Measurements from ENCODE around the gene ALPP. TPM values are rescaled to one million over a fixed set of nuclear protein-coding genes. Genes with fewer than 3 reads are reported as not detected.
A peak's percentile ranks its signal among the peaks of the same experiment; 100 is the strongest.

The ALPP gene
- total RNA-seq, 3 donors from 2014 or later (not counting 1 experiment from before 2014, with no cell fraction given) = 0.30 TPM; not detected in 2

DNA sequence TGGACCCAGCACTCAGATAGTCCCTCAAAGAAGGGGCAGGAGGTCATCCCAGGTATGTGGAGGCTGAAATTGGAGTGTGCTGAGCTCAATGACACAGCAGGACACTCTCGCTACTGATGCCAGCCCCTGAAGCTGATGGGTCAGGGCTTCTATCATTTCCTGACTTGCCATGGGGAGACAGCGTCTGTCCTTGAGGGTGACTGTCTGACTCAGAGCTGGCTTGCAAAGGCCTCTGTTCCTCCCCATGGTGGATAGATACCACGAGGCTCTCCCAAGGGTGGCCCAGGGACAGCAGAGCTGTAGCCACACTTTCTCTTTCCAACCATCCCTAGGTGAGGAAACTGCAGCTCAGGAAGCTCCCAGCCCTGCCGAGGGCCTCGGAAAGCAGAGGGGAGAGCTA lies 38.9 kb downstream of the ALPP start:
- Mint-ChIP-seq H3K27ac (no peak overlapping the region), H3K4me3 (no peak overlapping the region), H3K4me1 (peaks cover 5% of the 10 kb centered on the region in 2 donors), H3K36me3 (no peaks in the 10 kb centered on the region), H3K9me3 (no peaks in the 10 kb centered on the region), H3K27me3 (ENCODE audit: low read depth in 2 of 2) (peaks cover 35% of the 10 kb centered on the region in 2 donors)
- intact Hi-C loops (cut with micrococcal nuclease) = no loop called here
- DNase-seq (no peak), ATAC-seq (no peak)
- H3K9me3 ChIP-seq (ENCODE audit: control insufficient read depth, insufficient read depth, low read length) = peaks cover 2% of the 10 kb centered on the region
- no peak overlapping the region for H3K27ac ChIP-seq (ENCODE audit: low read length)
- 86% methylated on average over 5 of the region's 5 CpGs for WGBS (ENCODE audit: insufficient coverage)
- peaks cover 18% of the 10 kb centered on the region for H3K27me3 ChIP-seq (ENCODE audit: control insufficient read depth, insufficient read depth, low read length)
- H3K4me3 ChIP-seq (ENCODE audit: low read length) = no peak overlapping the region
- peaks cover 8% of the 10 kb centered on the region for H3K4me1 ChIP-seq (ENCODE audit: control insufficient read depth, insufficient read depth, low read length)
- H3K36me3 ChIP-seq (ENCODE audit: control insufficient read depth, insufficient read depth, low read length) = no peaks in the 10 kb centered on the region
- TF ChIP-seq, protein P1, sequence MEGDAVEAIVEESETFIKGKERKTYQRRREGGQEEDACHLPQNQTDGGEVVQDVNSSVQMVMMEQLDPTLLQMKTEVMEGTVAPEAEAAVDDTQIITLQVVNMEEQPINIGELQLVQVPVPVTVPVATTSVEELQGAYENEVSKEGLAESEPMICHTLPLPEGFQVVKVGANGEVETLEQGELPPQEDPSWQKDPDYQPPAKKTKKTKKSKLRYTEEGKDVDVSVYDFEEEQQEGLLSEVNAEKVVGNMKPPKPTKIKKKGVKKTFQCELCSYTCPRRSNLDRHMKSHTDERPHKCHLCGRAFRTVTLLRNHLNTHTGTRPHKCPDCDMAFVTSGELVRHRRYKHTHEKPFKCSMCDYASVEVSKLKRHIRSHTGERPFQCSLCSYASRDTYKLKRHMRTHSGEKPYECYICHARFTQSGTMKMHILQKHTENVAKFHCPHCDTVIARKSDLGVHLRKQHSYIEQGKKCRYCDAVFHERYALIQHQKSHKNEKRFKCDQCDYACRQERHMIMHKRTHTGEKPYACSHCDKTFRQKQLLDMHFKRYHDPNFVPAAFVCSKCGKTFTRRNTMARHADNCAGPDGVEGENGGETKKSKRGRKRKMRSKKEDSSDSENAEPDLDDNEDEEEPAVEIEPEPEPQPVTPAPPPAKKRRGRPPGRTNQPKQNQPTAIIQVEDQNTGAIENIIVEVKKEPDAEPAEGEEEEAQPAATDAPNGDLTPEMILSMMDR (IDR thresholded peaks at IDR 0.05) = no peak

DNA sequence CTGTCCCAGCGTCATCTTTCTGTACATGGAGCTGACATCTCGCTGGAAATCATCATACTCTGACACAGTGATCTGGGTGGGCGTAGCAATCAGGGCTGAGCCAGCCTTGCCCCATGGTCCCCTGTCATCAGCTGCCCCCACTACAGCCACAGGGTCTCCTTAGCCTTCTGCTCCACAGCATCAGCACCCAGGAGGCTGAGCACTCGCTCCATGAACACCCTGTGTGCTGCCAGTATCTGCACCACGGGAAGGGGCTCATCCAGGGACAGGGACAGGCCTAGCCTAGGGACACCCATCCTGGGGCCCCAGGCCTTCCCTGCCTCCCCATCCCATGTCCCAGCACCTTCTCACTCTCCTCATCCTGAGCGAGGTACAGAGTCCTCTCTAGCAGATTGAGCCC lies 39.5 kb downstream of the ALPP start:
- H3K4me1 Mint-ChIP-seq = peaks cover 5% of the 10 kb centered on the region in 2 donors
- Histone ChIP-seq H3K27me3 (ENCODE audit: control insufficient read depth, insufficient read depth, low read length) (peaks cover 14% of the 10 kb centered on the region), H3K9me3 (ENCODE audit: control insufficient read depth, insufficient read depth, low read length) (peaks cover 2% of the 10 kb centered on the region), H3K27ac (ENCODE audit: low read length) (no peak overlapping the region), H3K4me1 (ENCODE audit: control insufficient read depth, insufficient read depth, low read length) (peaks cover 8% of the 10 kb centered on the region), H3K4me3 (ENCODE audit: low read length) (no peak overlapping the region), H3K36me3 (ENCODE audit: control insufficient read depth, insufficient read depth, low read length) (no peaks in the 10 kb centered on the region)
- H3K27me3 Mint-ChIP-seq (ENCODE audit: low read depth in 2 of 2) = peaks cover 35 to 36% of the 10 kb centered on the region in 2 donors
- ATAC-seq (no peak), DNase-seq (no peak)
- no peaks in the 10 kb centered on the region for H3K36me3 Mint-ChIP-seq
- TF ChIP-seq, protein P1 (IDR thresholded peaks at IDR 0.05) = no peak
- intact Hi-C loops (cut with micrococcal nuclease) = no loop called here
- no peak overlapping the region for H3K27ac Mint-ChIP-seq
- no peak overlapping the region for H3K4me3 Mint-ChIP-seq
- 84% methylated on average over 6 of the region's 6 CpGs for WGBS (ENCODE audit: insufficient coverage)
- no peaks in the 10 kb centered on the region for H3K9me3 Mint-ChIP-seq

DNA sequence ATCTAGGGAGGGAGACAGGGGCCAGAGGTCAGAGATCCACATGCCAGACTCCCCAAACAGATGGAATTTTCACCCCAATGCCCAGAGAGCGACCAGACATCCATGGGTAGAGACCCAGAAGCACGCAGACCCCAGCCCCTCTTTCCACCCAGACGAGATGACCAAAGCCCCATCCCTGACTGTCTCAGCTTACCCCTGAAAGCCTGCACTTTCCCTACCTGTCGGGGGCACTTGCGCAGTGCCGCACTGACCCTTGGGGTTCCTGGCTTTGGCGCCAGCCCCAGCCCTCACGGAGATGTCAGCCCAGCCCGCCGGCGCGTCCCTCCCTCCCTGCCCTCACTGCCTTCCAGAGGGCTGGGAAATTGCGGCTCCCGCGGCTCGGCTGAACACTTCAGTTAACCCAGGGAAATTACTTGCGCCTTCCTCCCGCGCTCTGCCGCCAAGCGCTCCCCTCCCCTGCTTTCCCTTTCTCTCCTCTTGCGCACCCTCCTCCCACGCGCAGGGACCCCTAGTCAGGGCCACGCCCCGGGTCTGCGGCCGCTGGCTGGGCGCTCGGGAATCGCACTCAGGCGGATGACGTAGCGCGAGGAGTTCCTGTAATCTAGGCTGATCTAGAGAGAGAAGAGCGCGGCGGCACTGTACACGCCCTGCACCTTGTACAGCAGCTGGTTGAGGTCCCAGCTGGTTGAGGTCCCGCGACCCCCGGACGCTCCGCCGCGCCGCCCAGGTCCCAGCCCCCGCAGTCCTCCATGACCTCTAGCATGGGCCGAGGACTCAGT lies 40.1 kb downstream of the ALPP start:
- peaks cover 30 to 32% of the 10 kb centered on the region in 2 donors for H3K27me3 Mint-ChIP-seq (ENCODE audit: low read depth in 2 of 2)
- no peaks in the 10 kb centered on the region for H3K36me3 Mint-ChIP-seq
- peaks cover 14% of the 10 kb centered on the region for H3K27me3 ChIP-seq (ENCODE audit: control insufficient read depth, insufficient read depth, low read length)
- H3K4me1 ChIP-seq (ENCODE audit: control insufficient read depth, insufficient read depth, low read length) = peaks cover 8% of the 10 kb centered on the region
- peaks cover 2% of the 10 kb centered on the region for H3K9me3 ChIP-seq (ENCODE audit: control insufficient read depth, insufficient read depth, low read length)
- ATAC-seq = peak in 1 of 3 donors; percentile 17
- no peaks in the 10 kb centered on the region for H3K36me3 ChIP-seq (ENCODE audit: control insufficient read depth, insufficient read depth, low read length)
- H3K4me1 Mint-ChIP-seq = peaks cover under 1 to 5% of the 10 kb centered on the region in 2 donors
- H3K27ac Mint-ChIP-seq = no peak overlapping the region
- no peak overlapping the region for H3K4me3 Mint-ChIP-seq
- no peak overlapping the region for H3K4me3 ChIP-seq (ENCODE audit: low read length)
- TF ChIP-seq, protein P1 (IDR thresholded peaks at IDR 0.05) = no peak
- intact Hi-C loops (cut with micrococcal nuclease) = no loop called here
- 3% methylated on average over 49 of the region's 49 CpGs for WGBS (ENCODE audit: insufficient coverage)
- no peak overlapping the region for H3K27ac ChIP-seq (ENCODE audit: low read length)
- DNase-seq = no peak
- H3K9me3 Mint-ChIP-seq = no peaks in the 10 kb centered on the region

Measured in natural killer cell (primary cell).